Fibroblast of lung (primary cell): ENCODE data around the gene SH3D19. TPM values are rescaled to one million over a fixed set of nuclear protein-coding genes. Genes with fewer than 3 reads are reported as not detected.

Experiments
- DNase-seq, 2 donors: peaks; one replicate each; pipeline versions ENCODE4 v3.0.0 to v3.0.0-alpha.2; 2010; ENCODE audit warnings: low read depth in 2 of 2
- H2AFZ ChIP-seq: 2 replicates; pipeline ENCODE4 v1.5.1; 2012; ENCODE audit warnings: low read length, control low read depth, inconsistent platforms
- H3K27ac ChIP-seq: 2 replicates; pipeline ENCODE4 v1.5.1; 2011; ENCODE audit warnings: low read length, control low read depth; ENCODE audit not compliant: insufficient read depth
- H3K27me3 ChIP-seq: 2 replicates; pipeline ENCODE4 v1.5.1; 2011; ENCODE audit warnings: mild to moderate bottlenecking, low read length; ENCODE audit not compliant: control insufficient read depth, insufficient read depth
- H3K36me3 ChIP-seq: 2 replicates; pipeline ENCODE4 v1.5.1; 2011; ENCODE audit warnings: low read length; ENCODE audit not compliant: control insufficient read depth, insufficient read depth
- H3K4me1 ChIP-seq: 2 replicates; pipeline ENCODE4 v1.5.1; 2011; ENCODE audit warnings: low read length; ENCODE audit not compliant: control insufficient read depth, insufficient read depth; ENCODE audit errors: extremely low read depth
- H3K4me2 ChIP-seq: 2 replicates; pipeline ENCODE4 v1.5.1; 2011; ENCODE audit warnings: low read length, control low read depth; ENCODE audit not compliant: insufficient read depth; ENCODE audit errors: extremely low read depth
- H3K4me3 ChIP-seq, 4 experiments: fragments of 200-600 bp in 1 of 4; sonication (generic) in 1 of 4; replicated peaks in 1 of 4; 2 replicates each; pipeline ENCODE4 v1.5.1; 2011 to 2016; ENCODE audit warnings: low read length in 4 of 4, low read depth in 3 of 4, mild to moderate bottlenecking in 3 of 4, control low read depth in 2 of 4, inconsistent platforms in 1 of 4, mixed read lengths in 1 of 4; ENCODE audit not compliant: insufficient read depth in 1 of 4; ENCODE audit errors: control extremely low read depth in 1 of 4
- H3K79me2 ChIP-seq: 2 replicates; pipeline ENCODE4 v1.5.1; 2012; ENCODE audit warnings: mild to moderate bottlenecking, low read length, inconsistent platforms; ENCODE audit not compliant: control insufficient read depth, insufficient read depth
- H3K9ac ChIP-seq: 2 replicates; pipeline ENCODE4 v1.5.1; 2011; ENCODE audit warnings: mild to moderate bottlenecking, low read length, control low read depth; ENCODE audit not compliant: insufficient read depth
- H3K9me3 ChIP-seq: 2 replicates; pipeline ENCODE4 v1.5.1; 2012; ENCODE audit warnings: low read depth, low read length; ENCODE audit not compliant: control insufficient read depth, insufficient read depth
- H4K20me1 ChIP-seq: 2 replicates; pipeline ENCODE4 v1.5.1; 2011; ENCODE audit warnings: low read length; ENCODE audit not compliant: control insufficient read depth, insufficient read depth; ENCODE audit errors: extremely low read depth
- EZH2 ChIP-seq: IDR thresholded peaks from 2 replicates; pipeline ENCODE4 v1.5.1; 2012; ENCODE audit warnings: low read length, control low read depth, mild to moderate bottlenecking; ENCODE audit errors: missing control alignments
- polyA plus RNA-seq, 2 donors: library from polyadenylated mRNA; depleted of rRNA in 1 of 2; stranded (reverse) in 1 of 2; unstranded in 1 of 2; fragments of >200 nt; gene quantifications; 2 replicates each; pipeline ENCODE4 v1.2.1, GENCODE V29; 2011 to 2012; ENCODE audit warnings: missing spikeins in 1 of 2
- total RNA-seq: library from RNA; depleted of rRNA; stranded (reverse); fragments of >200 nt; gene quantifications from 2 replicates; pipeline ENCODE4 v1.2.1, GENCODE V29; 2014
- TF ChIP-seq, protein P1 (sequence below), 2 donors: IDR thresholded peaks in 1 of 2; conservative IDR thresholded peaks in 1 of 2; 1 replicate in 1 of 2; 2 replicates in 1 of 2; pipeline ENCODE4 v1.5.1; 2011 to 2012; ENCODE audit warnings: low read length in 2 of 2, control low read depth in 1 of 2, inconsistent platforms in 1 of 2, low read depth in 1 of 2, mild to moderate bottlenecking in 1 of 2

Gene SH3D19
- total and polyA plus RNA-seq, 2 donors (not counting 1 experiment from before 2014, with no cell fraction given), result 31.4 to 41.3 TPM

DNA sequence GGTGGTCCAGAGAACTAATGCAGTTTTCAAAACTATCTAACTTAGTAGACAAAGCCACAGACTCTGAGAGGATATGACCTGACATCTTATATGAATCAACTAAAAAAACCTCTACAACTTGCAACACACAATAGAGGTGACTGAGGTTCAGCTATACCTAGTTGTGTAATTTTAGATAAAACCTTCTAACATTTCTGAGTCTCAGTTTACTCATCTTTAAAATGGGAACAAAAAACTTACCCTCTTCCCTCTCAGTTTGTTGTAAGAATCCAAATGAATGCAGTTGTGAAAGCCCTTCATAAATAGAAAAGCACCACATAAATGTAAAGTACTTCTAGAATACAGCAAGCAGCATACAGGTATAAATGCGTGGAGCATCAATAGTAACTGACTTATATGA is 5.9 kb downstream of the SH3D19 start:
- Histone ChIP-seq H3K4me3 (no peak overlapping the region), H3K27me3 (no peaks in the 10 kb centered on the region), H3K9ac (no peak overlapping the region), H3K9me3 (no peaks in the 10 kb centered on the region), H3K27ac (no peak overlapping the region), H2AFZ (no peak overlapping the region), H3K36me3 (no peaks in the 10 kb centered on the region), H4K20me1 (no peaks in the 10 kb centered on the region), H3K4me2 (no peak overlapping the region), H3K4me1 (no peaks in the 10 kb centered on the region), H3K79me2 (no peaks in the 10 kb centered on the region)
- DNase-seq, result no peak
- TF ChIP-seq, protein P1, sequence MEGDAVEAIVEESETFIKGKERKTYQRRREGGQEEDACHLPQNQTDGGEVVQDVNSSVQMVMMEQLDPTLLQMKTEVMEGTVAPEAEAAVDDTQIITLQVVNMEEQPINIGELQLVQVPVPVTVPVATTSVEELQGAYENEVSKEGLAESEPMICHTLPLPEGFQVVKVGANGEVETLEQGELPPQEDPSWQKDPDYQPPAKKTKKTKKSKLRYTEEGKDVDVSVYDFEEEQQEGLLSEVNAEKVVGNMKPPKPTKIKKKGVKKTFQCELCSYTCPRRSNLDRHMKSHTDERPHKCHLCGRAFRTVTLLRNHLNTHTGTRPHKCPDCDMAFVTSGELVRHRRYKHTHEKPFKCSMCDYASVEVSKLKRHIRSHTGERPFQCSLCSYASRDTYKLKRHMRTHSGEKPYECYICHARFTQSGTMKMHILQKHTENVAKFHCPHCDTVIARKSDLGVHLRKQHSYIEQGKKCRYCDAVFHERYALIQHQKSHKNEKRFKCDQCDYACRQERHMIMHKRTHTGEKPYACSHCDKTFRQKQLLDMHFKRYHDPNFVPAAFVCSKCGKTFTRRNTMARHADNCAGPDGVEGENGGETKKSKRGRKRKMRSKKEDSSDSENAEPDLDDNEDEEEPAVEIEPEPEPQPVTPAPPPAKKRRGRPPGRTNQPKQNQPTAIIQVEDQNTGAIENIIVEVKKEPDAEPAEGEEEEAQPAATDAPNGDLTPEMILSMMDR (conservative IDR thresholded peaks at IDR 0.05 in 1 of 2, IDR thresholded peaks at IDR 0.05 in 1 of 2; ENCODE audit: low read depth in 1 of 2, low read length in 2 of 2), result no peak
- TF ChIP-seq EZH2, result no peak

DNA sequence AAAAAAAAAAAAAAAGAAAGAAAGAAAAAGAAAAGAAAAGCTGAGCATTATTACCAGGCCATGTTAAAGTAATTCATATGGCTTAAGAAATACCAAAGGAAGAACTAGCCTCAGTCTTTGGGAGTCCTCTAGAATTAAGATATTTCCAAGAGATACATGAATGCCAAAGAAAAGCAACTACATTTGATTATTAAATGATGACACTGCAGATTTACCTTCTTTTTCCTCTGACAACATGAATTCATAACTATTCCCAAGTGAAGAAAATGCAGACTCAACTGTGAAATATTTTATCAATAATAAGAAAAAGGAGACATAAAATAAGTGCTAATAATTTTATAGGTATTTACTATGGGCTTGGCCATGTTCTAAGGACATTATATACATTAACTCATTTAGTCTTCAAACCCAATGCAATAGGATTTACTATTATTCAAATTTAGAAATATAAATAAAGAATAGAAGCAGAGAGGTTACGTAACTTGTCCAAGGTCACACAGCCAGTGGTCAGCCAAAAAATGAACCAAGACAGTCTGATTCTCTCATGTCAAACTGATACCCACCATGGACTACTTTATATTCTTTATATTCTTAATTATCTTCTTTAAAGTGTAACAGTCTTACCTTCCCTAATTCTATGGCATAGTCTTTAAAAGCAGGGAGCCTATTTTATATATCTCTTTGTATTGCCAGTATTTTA is 6.9 kb downstream of the SH3D19 start:
- no peaks in the 10 kb centered on the region for H4K20me1 ChIP-seq
- H3K9me3 ChIP-seq, result no peaks in the 10 kb centered on the region
- H3K27ac ChIP-seq, result no peak overlapping the region
- no peak overlapping the region for H3K4me3 ChIP-seq
- TF ChIP-seq, protein P1 (conservative IDR thresholded peaks at IDR 0.05 in 1 of 2, IDR thresholded peaks at IDR 0.05 in 1 of 2; ENCODE audit: low read depth in 1 of 2, low read length in 2 of 2), result no peak
- TF ChIP-seq EZH2, result no peak
- H2AFZ ChIP-seq, result no peak overlapping the region
- DNase-seq, result no peak
- no peaks in the 10 kb centered on the region for H3K79me2 ChIP-seq
- H3K4me1 ChIP-seq, result no peaks in the 10 kb centered on the region
- H3K4me2 ChIP-seq, result no peak overlapping the region
- H3K9ac ChIP-seq, result no peak overlapping the region
- no peaks in the 10 kb centered on the region for H3K36me3 ChIP-seq
- H3K27me3 ChIP-seq, result no peaks in the 10 kb centered on the region

DNA sequence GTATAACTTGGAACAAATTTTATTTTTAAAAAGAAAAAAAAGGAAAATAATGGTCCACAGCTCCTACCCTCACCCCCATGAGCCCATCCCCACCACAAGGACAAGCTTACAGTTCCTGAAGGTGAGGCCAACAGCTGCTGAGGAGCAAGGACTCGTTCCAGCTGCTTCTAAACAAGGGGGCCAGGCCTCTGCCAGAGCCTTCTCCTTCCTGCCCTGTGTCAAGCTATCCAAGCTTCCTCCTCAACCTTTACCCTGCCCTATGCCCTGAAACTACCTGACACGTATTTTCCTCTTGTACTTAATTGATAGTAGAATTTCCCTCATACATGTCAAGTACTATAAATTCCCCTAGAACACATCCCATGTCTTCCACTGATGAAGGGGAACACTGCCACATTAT is 8.8 kb downstream of the SH3D19 start:
- H2AFZ ChIP-seq, result no peak overlapping the region
- H3K36me3 ChIP-seq, result no peaks in the 10 kb centered on the region
- H3K4me3 ChIP-seq, result no peak overlapping the region
- TF ChIP-seq, protein P1 (conservative IDR thresholded peaks at IDR 0.05 in 1 of 2, IDR thresholded peaks at IDR 0.05 in 1 of 2; ENCODE audit: low read depth in 1 of 2, low read length in 2 of 2), result no peak
- TF ChIP-seq EZH2, result no peak
- no peaks in the 10 kb centered on the region for H3K9me3 ChIP-seq
- no peak overlapping the region for H3K27ac ChIP-seq
- H3K4me1 ChIP-seq, result no peaks in the 10 kb centered on the region
- DNase-seq, result no peak
- H4K20me1 ChIP-seq, result no peaks in the 10 kb centered on the region
- no peak overlapping the region for H3K9ac ChIP-seq
- no peaks in the 10 kb centered on the region for H3K79me2 ChIP-seq
- no peak overlapping the region for H3K4me2 ChIP-seq
- H3K27me3 ChIP-seq, result no peaks in the 10 kb centered on the region
